Aorta (tissue), 5 donors: ENCODE results near the gene VWC2L. TPM values are rescaled to one million over a fixed set of nuclear protein-coding genes. Genes with fewer than 3 reads are reported as not detected.

Source experiments
- ATAC-seq: fragments of 200-7000 bp; cut with Tn5 transposase; one replicate; pipeline ENCODE4 v1.9.1; 2022; ENCODE audit warnings: moderate library complexity; ENCODE audit not compliant: low FRiP score
- DNase-seq, 2 donors: peaks; one replicate each; pipeline ENCODE4 v3.0.0-alpha.2; 2020
- H3K27ac ChIP-seq, 2 donors: one replicate each; pipeline ENCODE4 v1.5.1; 2013; ENCODE audit warnings: low read length in 2 of 2, mild to moderate bottlenecking in 2 of 2, moderate library complexity in 2 of 2, control low read depth in 1 of 2, inconsistent platforms in 1 of 2, low read depth in 1 of 2
- H3K27me3 ChIP-seq, 2 donors: one replicate each; pipeline ENCODE4 v1.6.1; 2013; ENCODE audit warnings: control low read depth in 1 of 2, low read length in 1 of 2, mild to moderate bottlenecking in 1 of 2, moderate library complexity in 1 of 2; ENCODE audit not compliant: insufficient read depth in 2 of 2, control insufficient read depth in 1 of 2
- H3K36me3 ChIP-seq, 2 donors: one replicate each; pipeline ENCODE4 v1.6.1; 2013; ENCODE audit warnings: control low read depth in 1 of 2, low read length in 1 of 2, mild to moderate bottlenecking in 1 of 2; ENCODE audit not compliant: insufficient read depth in 2 of 2, control insufficient read depth in 1 of 2
- H3K4me1 ChIP-seq, 2 donors: one replicate each; pipeline ENCODE4 v1.6.1; 2013; ENCODE audit warnings: low read length in 2 of 2, control low read depth in 1 of 2, mild to moderate bottlenecking in 1 of 2, moderate library complexity in 1 of 2; ENCODE audit not compliant: insufficient read depth in 2 of 2, control insufficient read depth in 1 of 2
- H3K4me3 ChIP-seq, 2 donors: one replicate each; pipeline ENCODE4 v1.5.1; 2013; ENCODE audit warnings: low read length in 2 of 2, control low read depth in 1 of 2, mild to moderate bottlenecking in 1 of 2
- H3K9me3 ChIP-seq: one replicate; pipeline ENCODE4 v1.6.1; 2013; ENCODE audit warnings: mild to moderate bottlenecking, low read length; ENCODE audit not compliant: control insufficient read depth
- WGBS, 2 donors: extraction: QIAGEN DNeasy Blood & Tissue Kit; methylation state at CpG; one replicate each; pipeline ENCODE4 v1.1.7; 2013; 5-methylcytosine and 5-hydroxymethylcytosine counted together
- intact Hi-C, 2 donors: fragments of 100-400 bp; cut with DNase I; formaldehyde crosslinking; loops; one replicate each; pipeline versions ENCODE4 v1.14.2 to v1.15.0; 2022
- polyA plus RNA-seq, 2 donors: library from polyadenylated mRNA; stranded (reverse); fragments of 200-250 nt; gene quantifications; one replicate each; pipeline ENCODE4 v1.2.3, GENCODE V29; 2013
- total RNA-seq, 2 donors: library from RNA; stranded (reverse); fragmentation: NEBNext Ultra II Directional; extraction: Animal tissue kit (Norgen Biotek cat#: 25700); gene quantifications; one replicate each; pipeline ENCODE4 v1.2.1, GENCODE V29; 2021
- donor health status: healthy with polysubstance abuse.
- donor health status: Bipolar disorder and iron deficiency.
- donor health status: DM: no; HTN: no; CAD: no.
- donor health status: DM: no; HTN: no; CAD: no.
- donor health status: DM: yes; HTN: yes; CAD: no.

VWC2L gene
- total and polyA plus RNA-seq, 4 donors: not detected

GRCh38 chr2:214577769-214578168 lies 166.9 kb downstream of the VWC2L start:
- H3K27ac ChIP-seq: no peak overlapping the region
- H3K4me3 ChIP-seq: no peak overlapping the region
- no peak for DNase-seq
- no peaks in the 10 kb centered on the region for H3K9me3 ChIP-seq
- peaks cover 0 to 7% of the 10 kb centered on the region in 2 donors for H3K4me1 ChIP-seq
- WGBS, 2 donors: 70 to 75% methylated on average over 6 of the region's 6 CpGs
- no peaks in the 10 kb centered on the region for H3K27me3 ChIP-seq
- intact Hi-C loops: no loop called here
- H3K36me3 ChIP-seq: no peaks in the 10 kb centered on the region
- ATAC-seq: no peak

GRCh38 chr2:214578442-214578841 lies 167.6 kb downstream of the VWC2L start:
- ATAC-seq: no peak
- intact Hi-C loops: no loop called here
- 77 to 81% methylated on average over 4 of the region's 4 CpGs for WGBS, 2 donors

DNA sequence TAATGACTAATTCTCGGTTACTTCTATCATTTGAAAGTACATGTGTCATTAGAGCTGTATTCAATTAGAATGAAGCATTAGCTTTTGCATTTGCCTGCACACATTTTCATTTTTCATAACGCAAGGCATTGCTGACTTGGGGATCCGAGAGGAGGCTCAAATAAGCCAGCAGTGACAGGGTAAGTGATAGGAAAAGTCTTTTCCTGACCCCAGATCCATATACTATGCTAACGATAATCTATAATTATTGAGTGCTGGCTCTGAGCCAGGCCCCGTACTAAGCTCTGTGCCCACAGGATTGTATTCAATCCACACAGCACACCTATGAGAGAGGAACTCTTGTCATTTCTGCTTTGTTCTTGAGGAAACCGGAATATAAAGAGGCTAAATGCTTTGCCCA lies 168.2 kb downstream of the VWC2L start:
- no peaks in the 10 kb centered on the region for H3K36me3 ChIP-seq
- DNase-seq (no peak), ATAC-seq (no peak)
- 78% methylated on average over 6 of the region's 6 CpGs for WGBS, 2 donors
- H3K9me3 ChIP-seq: no peaks in the 10 kb centered on the region
- H3K27me3 ChIP-seq: no peaks in the 10 kb centered on the region
- H3K4me3 ChIP-seq: no peak overlapping the region
- H3K4me1 ChIP-seq: peaks cover 0 to 3% of the 10 kb centered on the region in 2 donors
- no peak overlapping the region for H3K27ac ChIP-seq
- intact Hi-C loops: no loop called here

More at GRCh38 chr2:214578442-214578841, 167.6 kb downstream of the VWC2L start:
- Histone ChIP-seq H3K4me3 (no peak overlapping the region), H3K36me3 (no peaks in the 10 kb centered on the region), H3K27me3 (no peaks in the 10 kb centered on the region), H3K4me1 (peaks cover 0 to 3% of the 10 kb centered on the region in 2 donors), H3K9me3 (no peaks in the 10 kb centered on the region), H3K27ac (no peak overlapping the region)
- DNase-seq: no peak

DNA sequence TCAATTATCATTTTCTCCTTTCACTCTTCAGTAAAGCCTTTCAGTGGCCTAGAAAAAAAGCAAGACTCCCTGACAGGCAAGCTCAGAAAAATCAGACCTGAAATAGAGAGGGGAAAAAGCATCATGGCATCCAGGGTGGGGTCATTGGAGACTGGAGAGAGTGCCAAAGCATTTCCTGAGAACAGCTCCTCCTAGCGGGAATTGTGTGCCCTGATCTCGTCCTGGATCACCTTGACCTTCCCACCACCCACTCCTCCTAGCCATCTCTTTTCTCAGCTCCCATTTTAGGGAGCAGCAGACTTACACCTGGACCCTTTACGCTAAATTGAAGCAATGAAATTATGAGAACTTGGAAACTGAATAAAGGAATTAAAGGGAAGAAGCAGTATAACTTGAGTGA lies 176.6 kb downstream of the VWC2L start:
- no peaks in the 10 kb centered on the region for H3K27me3 ChIP-seq
- no peaks in the 10 kb centered on the region for H3K4me1 ChIP-seq
- 57 to 60% methylated on average over 3 of the region's 3 CpGs for WGBS, 2 donors
- DNase-seq: no peak
- H3K4me3 ChIP-seq: no peak overlapping the region
- H3K9me3 ChIP-seq: no peaks in the 10 kb centered on the region
- ATAC-seq: no peak
- intact Hi-C loops: no loop called here
- H3K27ac ChIP-seq: no peak overlapping the region
- H3K36me3 ChIP-seq: no peaks in the 10 kb centered on the region

GRCh38 chr2:214591366-214591765 lies 180.5 kb downstream of the VWC2L start:
- intact Hi-C loops: no loop called here
- no peak for ATAC-seq
- no peak for DNase-seq
- no peaks in the 10 kb centered on the region for H3K36me3 ChIP-seq
- no peak overlapping the region for H3K4me3 ChIP-seq
- no peaks in the 10 kb centered on the region for H3K27me3 ChIP-seq
- peaks cover 0 to 2% of the 10 kb centered on the region in 2 donors for H3K4me1 ChIP-seq
- WGBS, 2 donors: 89 to 94% methylated on average over 1 of the region's 1 CpG
- H3K9me3 ChIP-seq: no peaks in the 10 kb centered on the region
- H3K27ac ChIP-seq: no peak overlapping the region

GRCh38 chr2:214592011-214592410 lies 181.2 kb downstream of the VWC2L start:
- Histone ChIP-seq H3K4me3 (no peak overlapping the region), H3K9me3 (no peaks in the 10 kb centered on the region), H3K27ac (no peak overlapping the region), H3K36me3 (no peaks in the 10 kb centered on the region), H3K27me3 (no peaks in the 10 kb centered on the region), H3K4me1 (peaks cover 0 to 2% of the 10 kb centered on the region in 2 donors)
- WGBS, 2 donors: 55 to 59% methylated on average over 4 of the region's 4 CpGs
- intact Hi-C loops: no loop called here
- DNase-seq (no peak), ATAC-seq (no peak)

DNA sequence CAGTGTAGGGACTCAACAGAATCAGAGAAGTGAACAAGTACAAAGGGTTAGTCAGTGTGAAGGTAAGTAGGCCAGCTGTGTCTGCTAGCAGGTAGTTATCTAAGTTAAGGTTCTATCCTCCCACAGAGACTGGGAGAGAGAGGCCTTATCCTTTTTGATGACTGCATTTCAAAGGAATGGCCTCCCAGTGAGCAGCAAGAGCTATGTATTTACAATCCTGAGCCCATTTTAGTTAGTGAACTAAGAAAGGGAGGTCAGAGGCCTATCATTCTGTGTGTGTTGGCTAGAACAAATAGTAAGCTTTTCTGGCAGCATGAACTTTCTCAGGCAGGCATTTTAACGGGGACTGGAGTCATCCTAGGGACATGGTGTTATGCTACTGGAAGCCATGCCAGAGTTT lies 182.9 kb downstream of the VWC2L start:
- ATAC-seq (no peak), DNase-seq (no peak)
- intact Hi-C loops: no loop called here
- H3K27me3 ChIP-seq: no peaks in the 10 kb centered on the region
- no peaks in the 10 kb centered on the region for H3K36me3 ChIP-seq
- H3K4me1 ChIP-seq: peaks cover 0 to 2% of the 10 kb centered on the region in 2 donors
- H3K9me3 ChIP-seq: no peaks in the 10 kb centered on the region
- H3K27ac ChIP-seq: peak overlapping the region in 1 of 2 donors; percentile 36
- WGBS, 2 donors: 0 to 2% methylated on average over 1 of the region's 1 CpG
- H3K4me3 ChIP-seq: no peak overlapping the region

DNA sequence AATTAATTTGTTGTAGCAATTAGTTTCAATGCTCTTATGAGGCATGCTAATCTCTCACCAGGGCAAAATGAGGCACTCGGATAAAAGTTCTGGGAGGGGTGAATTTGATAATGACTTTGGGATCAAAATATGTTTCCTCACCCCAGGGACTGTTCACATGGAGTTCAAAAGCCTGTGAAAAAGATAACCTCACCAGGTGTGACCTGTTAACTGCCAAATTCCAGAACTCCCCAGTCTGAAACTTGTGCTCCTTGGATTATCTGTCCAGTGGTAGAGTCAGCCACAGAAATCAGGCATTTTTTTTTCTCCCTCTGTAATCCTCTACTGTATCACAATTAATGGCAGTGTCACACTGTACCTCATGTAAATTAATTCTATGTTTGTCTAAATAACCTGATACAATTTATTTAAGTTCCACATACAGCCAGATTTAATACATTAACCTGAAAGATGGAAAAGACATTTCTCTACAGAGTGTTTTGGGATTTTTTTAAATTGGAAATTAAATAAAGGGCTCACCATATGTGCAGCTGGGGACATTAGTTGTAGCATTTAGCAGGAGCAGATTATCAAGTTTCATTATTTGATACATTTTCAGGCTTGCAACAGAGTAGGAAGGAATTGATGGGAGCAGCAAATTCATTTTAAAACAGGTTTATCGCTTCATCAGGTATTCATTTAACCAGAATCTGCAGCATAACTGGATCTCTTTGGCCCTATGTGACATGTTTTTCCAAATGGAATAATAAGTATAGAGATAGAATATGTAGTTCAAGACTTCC lies 191.2 kb downstream of the VWC2L start:
- 91% methylated on average over 2 of the region's 2 CpGs for WGBS, 2 donors
- Histone ChIP-seq H3K4me3 (no peak overlapping the region), H3K27ac (no peak overlapping the region), H3K9me3 (no peaks in the 10 kb centered on the region), H3K4me1 (no peaks in the 10 kb centered on the region), H3K36me3 (no peaks in the 10 kb centered on the region), H3K27me3 (no peaks in the 10 kb centered on the region)
- intact Hi-C loops: no loop called here
- ATAC-seq: no peak
- DNase-seq: no peak

GRCh38 chr2:214604861-214605260 lies 194.0 kb downstream of the VWC2L start:
- Histone ChIP-seq H3K4me1 (no peaks in the 10 kb centered on the region), H3K4me3 (no peak overlapping the region), H3K36me3 (no peaks in the 10 kb centered on the region), H3K9me3 (no peaks in the 10 kb centered on the region), H3K27ac (no peak overlapping the region), H3K27me3 (no peaks in the 10 kb centered on the region)
- ATAC-seq (no peak), DNase-seq (no peak)
- intact Hi-C loops: no loop called here
- 76 to 78% methylated on average over 5 of the region's 5 CpGs for WGBS, 2 donors
